H1 (cell line): ENCODE results near the gene PTGER3. TPM values are rescaled to one million over a fixed set of nuclear protein-coding genes. Genes with fewer than 3 reads are reported as not detected.

ENCODE experiments used
- CTCF ChIA-PET: fragments of 300-600 bp; sonication (Branson Sonifier 250); formaldehyde crosslinking; loops from one replicate; lab custom pipeline; 2021; ENCODE audit not compliant: partially characterized antibody; lab: Charles Lee
- POLR2A ChIA-PET: fragments of 300-600 bp; sonication (Branson Sonifier 250); formaldehyde crosslinking; loops from one replicate; lab custom pipeline; 2021; ENCODE audit warnings: inconsistent platforms; ENCODE audit not compliant: partially characterized antibody; lab: Charles Lee
- DNase-seq, 2 experiments: peaks; one replicate each; pipeline versions ENCODE4 v3.0.0 to v3.0.0-alpha.2; 2010 to 2022; ENCODE audit warnings: low spot score in 2 of 2, low read depth in 1 of 2, mixed read lengths in 1 of 2
- FAIRE-seq: peaks from 2 replicates; lab custom pipeline; 2011; peaks lifted over from hg19 to GRCh38; lab: Jason Lieb, UNC
- H2AFZ ChIP-seq: 2 replicates; pipeline ENCODE4 v1.8.1; 2012; ENCODE audit warnings: low read length, inconsistent platforms
- H2AK5ac ChIP-seq: 2 replicates; pipeline ENCODE4 v1.6.1; 2013; ENCODE audit warnings: low read depth, low read length
- H2BK120ac ChIP-seq: replicated peaks from 2 replicates; pipeline ENCODE3; 2013; ENCODE audit warnings: low read depth, low read length, inconsistent platforms
- H2BK12ac ChIP-seq: 2 replicates; pipeline ENCODE4 v1.6.1; 2013; ENCODE audit warnings: low read depth, low read length
- H2BK15ac ChIP-seq: 2 replicates; pipeline ENCODE4 v1.6.1; 2013; ENCODE audit warnings: low read length
- H2BK20ac ChIP-seq: 2 replicates; pipeline ENCODE4 v1.6.1; 2013; ENCODE audit warnings: low read length
- H2BK5ac ChIP-seq: 2 replicates; pipeline ENCODE4 v1.6.1; 2013; ENCODE audit warnings: low read depth, low read length
- H3K14ac ChIP-seq: 2 replicates; pipeline ENCODE4 v1.6.1; 2013; ENCODE audit warnings: inconsistent platforms; ENCODE audit not compliant: insufficient read length
- H3K18ac ChIP-seq: 2 replicates; pipeline ENCODE4 v1.6.1; 2013; ENCODE audit warnings: low read length; ENCODE audit errors: extremely low read depth
- H3K23ac ChIP-seq: 2 replicates; pipeline ENCODE4 v1.6.1; 2013; ENCODE audit warnings: inconsistent platforms; ENCODE audit not compliant: insufficient read length
- H3K23me2 ChIP-seq: 2 replicates; pipeline ENCODE4 v1.6.1; 2013; ENCODE audit warnings: low read depth, low read length
- H3K27ac ChIP-seq: 2 replicates; pipeline ENCODE4 v1.6.1; 2011; ENCODE audit warnings: low read depth, low read length, inconsistent platforms
- H3K27me3 ChIP-seq, 4 experiments: replicated peaks in 1 of 4; 1 replicate in 1 of 4; 2 replicates in 3 of 4; pipeline versions ENCODE4 v1.6.1 to v1.8.1; 2011 to 2013; ENCODE audit warnings: low read length in 3 of 4, mild to moderate bottlenecking in 3 of 4, inconsistent platforms in 2 of 4, mixed read lengths in 2 of 4, moderate library complexity in 1 of 4; ENCODE audit not compliant: control insufficient read depth in 3 of 4, insufficient read depth in 3 of 4; ENCODE audit errors: extremely low read depth in 1 of 4
- H3K36me3 ChIP-seq, 4 experiments: 2 replicates each; pipeline versions ENCODE4 v1.6.1 to v1.8.1; 2011 to 2013; ENCODE audit warnings: mild to moderate bottlenecking in 4 of 4, low read length in 3 of 4, moderate library complexity in 2 of 4, control low read depth in 1 of 4, inconsistent platforms in 1 of 4; ENCODE audit not compliant: insufficient read depth in 4 of 4, control insufficient read depth in 2 of 4
- H3K4ac ChIP-seq: replicated peaks from 2 replicates; pipeline ENCODE3; 2013; ENCODE audit warnings: low read length, low read depth, mixed read lengths, inconsistent platforms; ENCODE audit not compliant: insufficient read length
- H3K4me1 ChIP-seq, 4 experiments: replicated peaks in 1 of 4; 1 replicate in 1 of 4; 2 replicates in 3 of 4; pipeline versions ENCODE4 v1.6.1 to v1.8.1; 2011 to 2013; ENCODE audit warnings: low read length in 3 of 4, inconsistent platforms in 2 of 4, mixed read lengths in 1 of 4; ENCODE audit not compliant: insufficient read depth in 4 of 4, control insufficient read depth in 3 of 4
- H3K4me2 ChIP-seq, 2 experiments: 2 replicates each; pipeline versions ENCODE4 v1.6.1 to v1.8.1; 2011 to 2013; ENCODE audit warnings: low read depth in 2 of 2, low read length in 2 of 2, control low read depth in 1 of 2, inconsistent platforms in 1 of 2, mild to moderate bottlenecking in 1 of 2; ENCODE audit not compliant: insufficient read depth in 1 of 2
- H3K4me3 ChIP-seq, 4 experiments: fragments of 200-600, 300-600 bp in 1 of 4; sonication (generic), shearing (Covaris generic), sonication (Bioruptor Twin) in 1 of 4; 2 replicates each; pipeline versions ENCODE4 v1.5.1 to v1.8.1; 2011 to 2016; ENCODE audit warnings: low read length in 4 of 4, low read depth in 3 of 4, control low read depth in 2 of 4, inconsistent platforms in 2 of 4, mild to moderate bottlenecking in 2 of 4, mixed read lengths in 1 of 4, moderate library complexity in 1 of 4; ENCODE audit not compliant: insufficient read depth in 2 of 4; ENCODE audit errors: extremely low read depth in 1 of 4
- H3K56ac ChIP-seq: replicated peaks from 2 replicates; pipeline ENCODE3; 2013; ENCODE audit warnings: low read depth, mild to moderate bottlenecking, mixed read lengths, low read length, inconsistent platforms; ENCODE audit not compliant: insufficient read length
- H3K79me1 ChIP-seq: 2 replicates; pipeline ENCODE4 v1.6.1; 2013; ENCODE audit warnings: low read depth, low read length, control low read depth
- H3K79me2 ChIP-seq, 2 experiments: 2 replicates each; pipeline versions ENCODE4 v1.6.1 to v1.8.1; 2012 to 2013; ENCODE audit warnings: low read length in 2 of 2, mild to moderate bottlenecking in 2 of 2, inconsistent platforms in 1 of 2; ENCODE audit not compliant: insufficient read depth in 2 of 2, control insufficient read depth in 1 of 2
- H3K9ac ChIP-seq, 4 experiments: replicated peaks in 1 of 4; 1 replicate in 1 of 4; 2 replicates in 3 of 4; pipeline versions ENCODE4 v1.6.1 to v1.8.1; 2011 to 2013; ENCODE audit warnings: low read depth in 3 of 4, low read length in 3 of 4, control low read depth in 2 of 4, mild to moderate bottlenecking in 2 of 4, moderate library complexity in 2 of 4, inconsistent platforms in 1 of 4; ENCODE audit errors: extremely low read depth in 1 of 4
- H3K9me3 ChIP-seq, 2 experiments: 2 replicates each; pipeline versions ENCODE4 v1.6.1 to v1.8.1; 2012 to 2013; ENCODE audit warnings: mild to moderate bottlenecking in 2 of 2, moderate library complexity in 2 of 2, control low read depth in 1 of 2, inconsistent platforms in 1 of 2, low read depth in 1 of 2, low read length in 1 of 2, mixed read lengths in 1 of 2; ENCODE audit not compliant: insufficient read depth in 2 of 2
- H4K20me1 ChIP-seq, 2 experiments: replicated peaks in 1 of 2; 2 replicates each; pipeline versions ENCODE3 to v1.8.1; 2011 to 2013; ENCODE audit warnings: inconsistent platforms in 2 of 2, low read length in 2 of 2, mild to moderate bottlenecking in 1 of 2; ENCODE audit not compliant: insufficient read depth in 2 of 2, control insufficient read depth in 1 of 2
- H4K5ac ChIP-seq: 2 replicates; pipeline ENCODE4 v1.6.1; 2013; ENCODE audit warnings: low read length, low read depth, mixed read lengths, inconsistent platforms; ENCODE audit not compliant: insufficient read length
- H4K8ac ChIP-seq: 2 replicates; pipeline ENCODE4 v1.8.0; 2013; ENCODE audit warnings: mild to moderate bottlenecking, moderate library complexity, low read length, inconsistent platforms; ENCODE audit not compliant: insufficient read depth; ENCODE audit errors: extremely low read depth
- H4K91ac ChIP-seq: replicated peaks from 2 replicates; pipeline ENCODE3; 2013; ENCODE audit warnings: low read length, mixed read lengths, inconsistent platforms; ENCODE audit not compliant: insufficient read length
- BACH1 ChIP-seq: IDR thresholded peaks from 2 replicates; pipeline ENCODE4 v1.6.1; 2012; ENCODE audit warnings: low read length, improper control_type of control experiment
- BRCA1 ChIP-seq: IDR thresholded peaks from 2 replicates; pipeline ENCODE4 v1.6.1; 2012; ENCODE audit warnings: low read depth, low read length, improper control_type of control experiment
- CBX5 ChIP-seq: fragments of 300-800, 300-1000 bp; sonication (generic); IDR thresholded peaks from 2 replicates; pipeline ENCODE4 v1.7.1; 2016; ENCODE audit warnings: antibody characterized with exemption, low read length, low read depth
- GTF2F1 ChIP-seq: IDR thresholded peaks from 2 replicates; pipeline ENCODE4 v1.6.1; 2012; ENCODE audit warnings: low read depth, low read length, improper control_type of control experiment, borderline replicate concordance
- HDAC2 ChIP-seq, 2 experiments: fragments of 300-600 bp in 1 of 2; sonication (generic) in 1 of 2; IDR thresholded peaks; 2 replicates each; pipeline ENCODE4 v1.6.1; 2011 to 2012; ENCODE audit warnings: low read depth in 2 of 2, low read length in 2 of 2, mild to moderate bottlenecking in 2 of 2, moderate library complexity in 2 of 2, borderline replicate concordance in 1 of 2, inconsistent platforms in 1 of 2
- NANOG ChIP-seq: IDR thresholded peaks from 2 replicates; pipeline ENCODE4 v1.6.1; 2011; ENCODE audit warnings: low read length, low read depth, mild to moderate bottlenecking, inconsistent platforms; ENCODE audit not compliant: insufficient read depth, poor library complexity, severe bottlenecking
- RAD21 ChIP-seq, 2 experiments: IDR thresholded peaks in 1 of 2; conservative IDR thresholded peaks in 1 of 2; 2 replicates each; pipeline ENCODE4 v1.6.1; 2011; ENCODE audit warnings: low read depth in 2 of 2, low read length in 2 of 2, improper control_type of control experiment in 1 of 2, inconsistent platforms in 1 of 2, mild to moderate bottlenecking in 1 of 2, moderate library complexity in 1 of 2
- RXRA ChIP-seq: IDR thresholded peaks from 2 replicates; pipeline ENCODE4 v1.6.1; 2011; ENCODE audit warnings: low read depth, mild to moderate bottlenecking, low read length, moderate library complexity; ENCODE audit not compliant: insufficient read depth
- SIN3A ChIP-seq, 2 experiments: IDR thresholded peaks in 1 of 2; conservative IDR thresholded peaks in 1 of 2; 2 replicates each; pipeline ENCODE4 v1.6.1; 2011 to 2012; ENCODE audit warnings: low read length in 2 of 2, improper control_type of control experiment in 1 of 2, low read depth in 1 of 2, mild to moderate bottlenecking in 1 of 2
- SUZ12 ChIP-seq: fragments of 200-600 bp; sonication (generic); IDR thresholded peaks from 2 replicates; pipeline ENCODE4 v1.6.1; 2012; ENCODE audit warnings: mild to moderate bottlenecking, inconsistent platforms, low read length, moderate library complexity, mixed read lengths
- TAF1 ChIP-seq: IDR thresholded peaks from 2 replicates; pipeline ENCODE4 v1.6.1; 2011; ENCODE audit warnings: mild to moderate bottlenecking, low read depth, low read length
- ZNF274 ChIP-seq: IDR thresholded peaks from 2 replicates; pipeline ENCODE4 v1.7.0; 2012; ENCODE audit warnings: low read length, borderline replicate concordance; ENCODE audit errors: extremely low read depth
- WGBS, 2 experiments: shearing (Covaris generic) in 1 of 2; methylation state at CpG; one replicate each; pipeline versions ENCODE4 v1.1.6 to v1.1.7; 2013 to 2015; ENCODE audit warnings: low lambda C conversion rate in 2 of 2, mixed read lengths in 2 of 2, inconsistent platforms in 1 of 2, low coverage in 1 of 2, missing lambda C conversion rate in 1 of 2; ENCODE audit not compliant: insufficient replicate concordance in 2 of 2, insufficient coverage in 1 of 2, insufficient read length in 1 of 2; ENCODE audit errors: extremely low coverage in 1 of 2, missing lambda C conversion rate in 1 of 2; 5-methylcytosine and 5-hydroxymethylcytosine counted together
- polyA plus RNA-seq, 7 experiments: library from polyadenylated mRNA; depleted of rRNA in 3 of 7; stranded (reverse) in 5 of 7; unstranded in 2 of 7; fragments of >200 nt in 5 of 7; fragments of 200-250 nt in 2 of 7; gene quantifications; 1 replicate in 5 of 7; 2 replicates in 1 of 7; 4 replicates in 1 of 7; pipeline versions ENCODE4 v1.2.1 to v1.2.3, GENCODE V29; 2011 to 2013; ENCODE audit warnings: missing spikeins in 2 of 7, mixed read lengths in 2 of 7
- total RNA-seq: library from RNA; stranded (reverse); fragmentation: NEBNext Ultra II Directional; extraction: Animal tissue kit (Norgen Biotek cat#: 25700); gene quantifications from 2 replicates; pipeline ENCODE4 v1.2.1, GENCODE V29; 2021

Gene PTGER3
- total and polyA plus RNA-seq, 2 of the 8 experiments (the other 6 are each of a cell fraction or from before 2014, with no cell fraction given) = 0.38 to 0.82 TPM

DNA sequence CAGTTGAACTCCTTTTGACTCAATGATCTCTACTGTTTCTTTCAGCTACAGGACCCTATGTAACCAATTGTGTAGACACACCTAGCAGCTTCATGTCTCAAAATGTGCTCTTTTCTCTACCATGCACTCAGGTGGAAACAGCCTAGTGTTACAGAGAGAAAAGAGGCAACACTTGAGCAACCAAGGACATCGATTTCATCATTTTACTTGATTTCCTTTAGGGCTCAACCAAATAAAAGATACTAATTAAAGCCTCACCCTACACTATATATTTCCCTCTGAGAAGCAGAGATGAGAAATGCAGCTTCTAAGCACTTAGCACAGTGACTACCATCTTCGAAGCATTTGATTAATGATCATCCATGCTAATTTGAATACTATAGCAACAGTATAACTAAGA, 55.1 kb downstream of the PTGER3 start:
- no peak overlapping the region for H3K56ac ChIP-seq
- H2BK20ac ChIP-seq = no peak overlapping the region
- no peak overlapping the region for H2BK5ac ChIP-seq
- H3K36me3 ChIP-seq = no peaks in the 10 kb centered on the region
- WGBS, 2 experiments = 89% methylated on average over 2 of the region's 2 CpGs; no CpG with 5 or more reads in 1 of the 2 experiments
- no peak overlapping the region for H2BK15ac ChIP-seq
- TF ChIP-seq CBX5 (no peak), HDAC2 (IDR thresholded peaks at IDR 0.05; ENCODE audit: borderline replicate concordance in 1 of 2, low read depth in 2 of 2, low read length in 2 of 2) (no peak), RXRA (no peak), BRCA1 (no peak), GTF2F1 (no peak), NANOG (no peak), ZNF274 (no peak), TAF1 (no peak), SIN3A (conservative IDR thresholded peaks at IDR 0.05 in 1 of 2, IDR thresholded peaks at IDR 0.05 in 1 of 2; ENCODE audit: low read depth in 1 of 2, low read length in 2 of 2) (no peak), SUZ12 (no peak), BACH1 (no peak), RAD21 (IDR thresholded peaks at IDR 0.05 in 1 of 2, conservative IDR thresholded peaks at IDR 0.05 in 1 of 2; ENCODE audit: low read depth in 2 of 2, low read length in 2 of 2) (no peak)
- no peak overlapping the region for H4K5ac ChIP-seq
- H3K18ac ChIP-seq = no peak overlapping the region
- ChIA-PET POLR2A (no interaction called here), CTCF (interaction anchor here (0.9 to 2.1 kb wide), 2 partner anchors 12 to 278 kb away, joined by 3 to 6 read pairs; no protein-coding TSS in a partner anchor)
- DNase-seq (no peak), FAIRE-seq (no peak)
- H3K27me3 ChIP-seq = no peaks in the 10 kb centered on the region
- no peak overlapping the region for H3K4me2 ChIP-seq
- no peak overlapping the region for H3K27ac ChIP-seq
- H3K79me1 ChIP-seq = no peaks in the 10 kb centered on the region
- H3K23me2 ChIP-seq = no peaks in the 10 kb centered on the region
- H2BK120ac ChIP-seq = no peak overlapping the region
- H2BK12ac ChIP-seq = no peak overlapping the region
- H2AFZ ChIP-seq = no peak overlapping the region
- H4K8ac ChIP-seq = no peak overlapping the region
- no peak overlapping the region for H3K4ac ChIP-seq
- no peak overlapping the region for H2AK5ac ChIP-seq
- no peak overlapping the region for H3K23ac ChIP-seq
- H3K14ac ChIP-seq = no peak overlapping the region
- no peak overlapping the region for H4K91ac ChIP-seq
- no peaks in the 10 kb centered on the region for H3K4me1 ChIP-seq
- no peaks in the 10 kb centered on the region for H4K20me1 ChIP-seq
- no peaks in the 10 kb centered on the region for H3K79me2 ChIP-seq
- no peak overlapping the region for H3K9ac ChIP-seq
- H3K9me3 ChIP-seq = no peaks in the 10 kb centered on the region
- H3K4me3 ChIP-seq = no peak overlapping the region
